CD4-positive, alpha-beta T cell treated with Interferon gamma for 1 hour (primary cell): ENCODE data around the gene STK32C.
"Not testable (repeated sequence)": the region's sequence is repeated elsewhere in the genome, so short reads cannot be mapped to it uniquely, and the experiment has no call there.

ENCODE experiments used
- DNase-seq: peaks from one replicate; pipeline ENCODE4 v3.0.0-alpha.2; 2020

STK32C gene

DNA sequence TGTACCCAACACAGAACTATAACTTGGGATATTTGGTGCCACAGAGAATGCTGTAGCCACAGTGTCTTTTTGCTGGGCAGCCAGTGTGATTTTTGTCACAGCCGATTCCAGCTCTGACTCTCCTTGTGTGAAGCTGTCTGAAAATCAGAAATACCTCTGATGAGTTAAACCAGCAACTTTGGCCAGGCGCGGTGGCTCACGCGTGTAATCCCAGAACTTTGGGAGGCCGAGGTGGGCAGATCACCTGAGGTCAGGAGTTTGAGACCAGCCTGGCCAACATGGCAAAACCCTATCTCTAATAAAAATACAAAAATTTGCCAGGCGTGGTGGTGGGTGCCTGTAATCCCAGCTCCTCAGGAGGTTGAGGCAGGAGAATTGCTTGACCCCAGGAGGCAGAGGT lies 30.1 kb upstream of the STK32C start:
- DNase-seq, result not testable (repeated sequence)

GRCh38 chr10:132336919-132337407 lies 29.2 kb upstream of the STK32C start:
- no peak for DNase-seq

- no peak for DNase-seq
Observed at GRCh38 chr10:132336064-132336746, 28.5 kb upstream of the STK32C start.

- DNase-seq, result peak; percentile 81
Observed at GRCh38 chr10:132335189-132336063, 27.7 kb upstream of the STK32C start.

- DNase-seq, result no peak
Observed at GRCh38 chr10:132334631-132335188, 27.0 kb upstream of the STK32C start.

- DNase-seq, result no peak
Observed at GRCh38 chr10:132333386-132333785, 25.6 kb upstream of the STK32C start.

GRCh38 chr10:132332433-132332754 lies 24.6 kb upstream of the STK32C start:
- DNase-seq, result no peak

DNA sequence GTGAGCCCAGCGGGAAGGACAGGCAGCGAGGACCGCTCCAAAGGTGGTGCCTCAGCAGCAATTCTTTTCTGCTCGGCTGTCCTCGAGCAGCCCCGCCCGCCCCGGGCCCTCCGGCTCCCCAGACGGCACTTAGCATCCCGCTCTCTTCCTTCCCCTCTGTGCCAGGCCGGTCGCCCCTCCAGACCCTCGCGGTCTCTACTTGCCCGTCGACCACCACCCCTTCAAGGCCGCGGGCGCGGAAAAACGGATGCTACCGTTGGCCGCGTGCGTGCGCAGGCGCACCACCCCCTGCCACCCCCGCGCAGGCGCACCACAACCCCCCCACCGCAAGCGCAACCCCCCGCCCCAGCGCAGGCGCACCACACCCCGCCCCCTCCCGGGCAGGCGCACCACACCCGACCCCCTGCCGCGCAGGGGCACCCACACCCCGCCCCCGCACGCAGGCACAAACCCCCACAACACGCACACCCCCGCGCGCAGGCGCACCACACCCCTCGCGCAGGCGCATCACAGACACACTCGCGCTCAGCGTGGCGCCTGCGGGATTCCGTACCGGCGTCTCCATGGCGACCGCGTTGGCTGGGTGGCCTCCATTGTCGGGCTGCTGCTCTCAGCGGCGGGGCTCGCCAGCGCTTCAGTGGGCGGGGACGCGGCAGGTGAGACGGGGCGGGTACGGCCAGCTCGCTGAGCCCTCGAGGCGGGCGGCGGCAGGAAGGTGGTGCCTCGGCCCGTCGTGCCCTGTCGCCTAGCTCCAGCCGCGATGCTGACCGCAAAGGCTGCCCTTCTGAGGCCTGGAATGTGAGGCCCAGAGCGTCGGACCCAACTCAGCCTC lies 24.1 kb upstream of the STK32C start, which contains the start of gene LRRC27:
LRRC27 (plus strand) TSS at position 593 of the 832 bp plus-strand sequence. CDS start 1,332 bp downstream, outside the sequence.
- DNase-seq, result peak; percentile 99

DNA sequence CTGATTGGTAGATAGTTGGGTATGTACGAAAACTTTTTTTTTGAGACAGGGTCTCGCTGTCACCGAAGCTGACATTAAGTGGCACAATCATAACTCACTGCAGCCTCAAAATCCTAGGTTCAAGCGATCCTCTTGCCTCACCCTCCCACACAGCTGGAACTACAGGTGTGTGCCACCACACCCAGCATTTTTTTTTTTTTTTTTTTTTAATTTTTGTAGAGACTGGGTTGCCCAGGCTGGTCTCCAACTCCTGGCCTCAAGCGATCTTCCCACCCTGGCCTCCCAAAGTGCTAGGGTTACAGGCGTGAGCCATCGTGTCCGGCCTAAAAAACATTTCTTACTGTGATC lies 22.7 kb upstream of the STK32C start:
- DNase-seq, result no peak

- DNase-seq, result no peak
Observed at GRCh38 chr10:132329565-132330485, 22.1 kb upstream of the STK32C start.

GRCh38 chr10:132328738-132329137 lies 21.0 kb upstream of the STK32C start:
- DNase-seq, result no peak

DNA sequence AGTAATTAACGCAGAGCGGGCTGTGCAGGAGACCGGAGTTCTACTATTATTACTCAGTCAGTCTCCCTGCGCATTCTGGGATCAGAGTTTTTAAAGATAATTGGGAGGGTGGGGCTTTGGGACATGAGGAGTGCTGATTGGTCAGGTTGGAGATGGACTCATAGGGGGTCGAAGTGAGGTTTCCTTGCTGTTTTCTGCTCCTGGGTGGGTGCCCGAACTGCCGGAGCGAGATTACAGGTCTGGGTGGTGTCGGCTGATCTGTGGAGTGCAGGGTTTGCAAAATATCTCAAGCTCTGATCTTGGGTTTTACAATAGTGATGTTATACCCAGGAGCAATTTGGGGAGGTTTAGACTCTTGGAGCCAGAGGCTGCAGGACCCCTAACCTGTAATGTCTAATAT lies 20.4 kb upstream of the STK32C start:
- no peak for DNase-seq

GRCh38 chr10:132326925-132327324 lies 19.2 kb upstream of the STK32C start:
- DNase-seq, result no peak

DNA sequence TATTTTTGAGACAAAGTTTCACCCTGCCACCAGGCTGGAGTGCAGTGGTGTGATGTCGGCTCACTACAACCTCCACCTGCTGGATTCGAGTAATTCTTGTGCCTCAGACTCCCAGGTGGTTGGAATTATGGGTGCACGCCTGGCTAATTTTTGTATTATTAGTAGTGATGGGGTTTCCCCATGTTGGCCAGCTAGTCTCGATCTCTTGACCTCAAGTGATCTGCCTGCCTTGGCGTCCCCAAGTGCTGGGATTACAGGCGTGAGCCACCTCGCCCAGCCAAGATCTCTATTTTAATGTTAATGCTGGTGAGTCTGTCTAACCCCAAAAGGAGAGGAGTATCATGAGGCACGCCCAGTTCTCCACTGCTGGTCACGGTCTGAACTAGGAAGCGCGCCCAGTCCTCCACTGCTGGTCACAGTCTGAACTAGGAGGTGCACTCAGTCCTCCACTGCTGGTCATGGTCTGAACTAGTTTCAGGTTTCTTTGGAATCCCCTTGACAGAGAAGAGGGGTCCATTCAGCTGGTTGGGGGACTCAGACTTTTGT lies 18.7 kb upstream of the STK32C start:
- DNase-seq, result no peak

DNA sequence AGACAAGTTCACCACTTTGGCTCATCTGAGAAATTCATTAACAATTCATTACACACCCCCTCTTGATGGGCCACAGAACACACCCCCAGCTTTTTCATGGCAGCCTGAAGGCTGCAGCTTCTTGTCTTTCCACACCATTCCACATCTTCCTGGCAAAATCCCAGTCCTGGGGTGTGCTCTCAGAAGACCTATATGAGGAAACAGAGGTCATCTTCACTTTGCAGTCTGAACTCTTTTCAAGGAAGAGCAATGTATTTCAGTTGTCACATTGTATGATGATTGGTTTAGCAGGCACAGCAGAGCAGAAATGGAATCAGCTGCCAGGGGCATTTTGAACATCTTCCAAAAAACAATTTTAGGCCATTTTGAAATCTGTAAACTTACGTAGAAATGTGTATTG lies 16.4 kb upstream of the STK32C start:
- no peak for DNase-seq

- no peak for DNase-seq
Observed at GRCh38 chr10:132322586-132323048, 14.9 kb upstream of the STK32C start.

DNA sequence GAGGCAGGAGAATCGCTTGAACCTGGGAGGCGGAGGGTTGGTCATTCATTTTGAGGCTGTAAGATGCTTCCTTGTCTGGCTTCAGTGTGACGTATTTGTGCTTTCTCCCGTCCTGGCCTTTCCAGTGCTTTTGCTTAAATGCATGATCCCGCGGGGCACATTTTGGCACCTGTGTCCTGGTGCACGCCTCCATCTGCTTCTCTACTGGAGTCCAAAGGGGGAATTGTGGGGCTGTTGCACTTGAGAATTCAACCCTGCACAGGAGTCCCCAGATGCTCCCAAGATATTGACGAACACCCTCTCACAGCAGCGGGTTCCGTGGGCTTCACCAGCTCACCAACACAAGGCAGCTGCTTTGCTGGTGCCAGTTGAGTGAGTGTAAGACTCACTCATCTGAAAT lies 14.0 kb upstream of the STK32C start:
- no peak for DNase-seq

DNA sequence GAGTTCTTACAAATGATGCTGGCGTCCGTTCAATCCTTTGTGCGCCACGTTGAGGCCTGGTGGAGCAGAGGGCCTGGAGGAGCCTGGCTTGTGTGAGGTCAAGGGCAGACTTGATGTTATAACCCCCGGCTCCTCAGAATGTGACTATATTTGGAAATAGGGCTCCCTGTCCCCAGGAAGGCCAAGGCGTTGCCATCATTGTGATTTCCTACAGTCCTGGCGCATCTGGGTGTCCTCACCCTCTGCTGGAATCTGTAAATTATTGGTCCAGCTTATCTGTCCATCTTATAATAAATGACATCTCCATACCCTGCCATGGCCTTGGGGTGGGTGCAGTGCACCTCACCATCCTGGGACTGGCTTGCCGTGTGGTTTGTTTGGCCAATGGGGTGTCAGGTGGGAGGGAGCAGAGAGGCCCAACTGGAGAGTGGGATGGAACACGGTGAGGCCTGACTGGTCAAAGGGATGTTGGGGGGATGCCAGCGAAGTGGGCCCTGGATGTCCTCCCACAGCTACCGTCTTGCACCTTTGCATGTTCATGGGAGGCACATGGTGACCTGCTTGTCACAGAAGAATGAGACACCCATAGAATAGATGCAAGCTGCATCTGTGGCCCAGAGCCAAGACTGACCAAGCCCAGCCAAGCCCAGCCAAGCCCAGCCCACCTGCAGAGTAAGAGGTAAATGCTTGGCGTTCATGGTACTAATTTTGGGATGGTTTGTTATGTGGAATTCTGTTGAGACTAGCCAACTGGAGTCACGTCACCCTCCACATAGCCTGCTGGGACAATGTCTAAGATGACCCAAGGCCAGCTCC lies 13.1 kb upstream of the STK32C start:
- no peak for DNase-seq

- no peak for DNase-seq
Observed at GRCh38 chr10:132319853-132320653, 12.3 kb upstream of the STK32C start.

- not testable (repeated sequence) for DNase-seq
Observed at GRCh38 chr10:132317477-132317876, 9.7 kb upstream of the STK32C start.
